ENCODE measurements around the gene LRRC37A3.

LRRC37A3 gene

DNA sequence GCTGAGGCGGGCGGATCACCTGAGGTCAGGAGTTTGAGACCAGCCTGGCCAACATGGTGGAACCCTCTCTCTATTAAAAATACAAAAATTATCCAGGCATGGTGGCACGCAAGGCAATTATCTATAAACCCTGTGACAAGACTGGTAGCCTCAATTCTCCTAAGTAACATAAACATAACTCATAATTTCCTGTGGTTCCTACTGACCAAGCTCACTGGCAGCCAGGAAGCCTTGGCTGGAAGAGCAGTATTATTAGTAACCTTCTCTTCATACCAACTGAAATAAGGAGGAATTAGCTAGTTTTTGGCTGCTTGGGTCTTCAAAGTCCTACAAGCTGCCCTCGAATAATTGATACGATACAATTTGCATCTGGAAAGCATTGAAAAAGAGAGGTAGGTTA, 31.6 kb upstream of the LRRC37A3 start:
- TF ChIP-seq, protein P1, sequence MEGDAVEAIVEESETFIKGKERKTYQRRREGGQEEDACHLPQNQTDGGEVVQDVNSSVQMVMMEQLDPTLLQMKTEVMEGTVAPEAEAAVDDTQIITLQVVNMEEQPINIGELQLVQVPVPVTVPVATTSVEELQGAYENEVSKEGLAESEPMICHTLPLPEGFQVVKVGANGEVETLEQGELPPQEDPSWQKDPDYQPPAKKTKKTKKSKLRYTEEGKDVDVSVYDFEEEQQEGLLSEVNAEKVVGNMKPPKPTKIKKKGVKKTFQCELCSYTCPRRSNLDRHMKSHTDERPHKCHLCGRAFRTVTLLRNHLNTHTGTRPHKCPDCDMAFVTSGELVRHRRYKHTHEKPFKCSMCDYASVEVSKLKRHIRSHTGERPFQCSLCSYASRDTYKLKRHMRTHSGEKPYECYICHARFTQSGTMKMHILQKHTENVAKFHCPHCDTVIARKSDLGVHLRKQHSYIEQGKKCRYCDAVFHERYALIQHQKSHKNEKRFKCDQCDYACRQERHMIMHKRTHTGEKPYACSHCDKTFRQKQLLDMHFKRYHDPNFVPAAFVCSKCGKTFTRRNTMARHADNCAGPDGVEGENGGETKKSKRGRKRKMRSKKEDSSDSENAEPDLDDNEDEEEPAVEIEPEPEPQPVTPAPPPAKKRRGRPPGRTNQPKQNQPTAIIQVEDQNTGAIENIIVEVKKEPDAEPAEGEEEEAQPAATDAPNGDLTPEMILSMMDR (conservative IDR thresholded peaks at IDR 0.05; ENCODE audit: low read depth, low read length) = no peak
- DNase-seq (ENCODE audit: low read depth) = no peak
- no peak overlapping the region for H3K4me3 ChIP-seq (ENCODE audit: low read length)

DNA sequence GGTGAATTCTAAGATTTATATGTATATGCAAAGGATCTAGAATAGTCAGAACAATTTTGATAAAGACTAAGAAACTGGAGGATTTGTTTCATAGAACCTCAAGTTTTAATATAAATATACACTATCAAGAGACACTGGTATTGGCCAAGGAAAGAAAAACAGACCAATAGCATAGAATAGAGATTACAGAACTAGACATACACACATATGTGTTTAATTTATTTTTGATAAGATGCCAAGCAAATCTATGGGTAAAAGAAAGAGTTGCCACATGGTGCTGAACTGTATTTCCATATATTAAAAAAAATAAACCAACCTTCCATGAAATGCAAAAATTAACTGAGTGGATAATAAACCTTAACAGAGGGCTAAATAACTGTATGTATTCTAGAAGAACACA, 27.9 kb upstream of the LRRC37A3 start:
- DNase-seq (ENCODE audit: low read depth) = no peak
- TF ChIP-seq, protein P1 (conservative IDR thresholded peaks at IDR 0.05; ENCODE audit: low read depth, low read length) = no peak

DNA sequence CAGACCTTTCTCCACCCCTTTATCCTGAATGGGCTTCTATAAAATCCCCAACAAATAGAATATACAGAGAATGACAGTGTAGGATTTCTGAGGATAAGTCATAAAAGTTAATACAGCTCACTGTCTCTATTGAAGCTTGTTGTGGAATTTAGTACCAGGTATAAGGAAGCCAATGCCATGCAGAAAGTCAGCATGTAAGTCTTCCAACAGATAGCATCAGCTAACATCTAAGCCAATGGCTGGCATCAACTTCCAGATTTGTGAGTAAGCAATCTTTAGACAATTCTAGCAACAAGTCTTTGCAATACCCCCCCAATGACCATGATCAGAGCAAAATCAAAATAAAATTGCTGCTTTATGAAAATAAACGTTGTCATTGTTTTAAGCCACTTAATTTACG, 22.5 kb upstream of the LRRC37A3 start:
- TF ChIP-seq, protein P1 (conservative IDR thresholded peaks at IDR 0.05; ENCODE audit: low read depth, low read length) = no peak
- DNase-seq (ENCODE audit: low read depth) = no peak
- no peak overlapping the region for H3K4me3 ChIP-seq (ENCODE audit: low read length)

More for the DNA sequence above, 27.9 kb upstream of the LRRC37A3 start:
- H3K4me3 ChIP-seq (ENCODE audit: low read length) = no peak overlapping the region

DNA sequence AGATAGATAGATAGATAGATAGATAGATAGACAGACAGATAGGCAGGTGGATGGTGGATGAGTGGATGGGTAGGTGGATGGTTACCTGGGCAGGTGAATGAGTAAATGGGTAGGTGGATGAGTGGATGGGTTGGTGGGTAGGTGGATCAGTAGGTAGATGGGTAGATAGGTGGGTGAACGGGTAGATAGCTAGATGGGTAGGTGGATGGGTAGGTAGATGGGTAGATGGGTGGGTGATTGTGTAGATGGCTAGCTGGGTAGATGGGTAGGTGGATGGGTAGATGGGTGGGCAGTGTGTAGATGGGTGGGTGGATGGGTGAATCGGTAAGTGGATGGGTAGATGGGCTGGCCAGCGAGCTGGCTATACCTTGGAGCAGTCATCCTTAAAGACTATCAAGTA, 21.8 kb upstream of the LRRC37A3 start:
- H3K4me3 ChIP-seq (ENCODE audit: low read length) = no peak overlapping the region
- no peak for DNase-seq (ENCODE audit: low read depth)
- TF ChIP-seq, protein P1 (conservative IDR thresholded peaks at IDR 0.05; ENCODE audit: low read depth, low read length) = no peak

DNA sequence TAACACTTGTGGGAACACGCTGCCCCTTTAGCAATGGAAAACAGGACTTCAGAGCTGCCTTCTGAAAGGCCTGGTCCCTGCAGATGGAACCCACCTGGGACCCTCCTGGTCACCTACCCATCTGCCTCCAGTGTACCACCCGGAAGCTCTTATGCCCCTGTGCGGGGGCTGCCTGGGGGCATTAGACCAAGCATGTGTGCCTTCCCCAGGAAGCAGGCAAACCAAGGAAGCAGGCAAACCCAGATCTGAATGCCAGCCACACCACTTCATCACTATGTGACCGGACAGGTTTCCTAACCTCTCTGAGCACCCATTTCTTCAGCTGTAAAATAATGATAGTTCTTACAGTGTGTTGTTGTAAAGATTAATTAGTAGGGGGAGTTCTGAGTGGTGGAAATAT, 20.8 kb upstream of the LRRC37A3 start:
- DNase-seq (ENCODE audit: low read depth) = no peak
- H3K4me3 ChIP-seq (ENCODE audit: low read length) = no peak overlapping the region
- TF ChIP-seq, protein P1 (conservative IDR thresholded peaks at IDR 0.05; ENCODE audit: low read depth, low read length) = no peak

DNA sequence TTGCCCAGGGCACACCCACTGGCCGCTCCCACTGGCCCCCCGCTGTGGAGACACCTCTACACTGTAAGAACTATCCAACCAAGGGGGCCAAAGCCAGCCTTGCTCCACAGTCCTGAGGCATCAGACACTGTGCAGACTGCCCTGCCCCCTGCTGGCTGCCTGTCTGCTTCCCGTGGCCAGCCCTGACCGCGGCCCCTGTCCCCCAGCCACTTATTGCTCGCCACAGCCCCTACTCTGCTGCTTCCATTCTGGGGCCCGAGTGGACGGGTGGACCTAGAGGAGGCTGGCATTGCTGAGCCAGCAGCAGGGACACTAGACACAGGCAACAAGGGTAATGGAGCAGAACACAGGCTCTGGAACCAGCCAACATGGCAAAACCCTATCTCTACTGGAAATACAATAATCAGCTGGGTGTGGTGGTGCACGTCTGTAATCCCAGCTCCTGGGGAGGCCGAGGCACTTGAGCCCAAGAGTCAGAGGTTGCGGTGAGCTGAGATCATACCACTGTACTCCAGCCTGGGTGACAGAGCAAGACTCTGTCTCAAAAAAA, 19.7 kb upstream of the LRRC37A3 start:
- TF ChIP-seq, protein P1 (conservative IDR thresholded peaks at IDR 0.05; ENCODE audit: low read depth, low read length) = peak; percentile 54
- DNase-seq (ENCODE audit: low read depth) = no peak
- H3K4me3 ChIP-seq (ENCODE audit: low read length) = no peak overlapping the region

DNA sequence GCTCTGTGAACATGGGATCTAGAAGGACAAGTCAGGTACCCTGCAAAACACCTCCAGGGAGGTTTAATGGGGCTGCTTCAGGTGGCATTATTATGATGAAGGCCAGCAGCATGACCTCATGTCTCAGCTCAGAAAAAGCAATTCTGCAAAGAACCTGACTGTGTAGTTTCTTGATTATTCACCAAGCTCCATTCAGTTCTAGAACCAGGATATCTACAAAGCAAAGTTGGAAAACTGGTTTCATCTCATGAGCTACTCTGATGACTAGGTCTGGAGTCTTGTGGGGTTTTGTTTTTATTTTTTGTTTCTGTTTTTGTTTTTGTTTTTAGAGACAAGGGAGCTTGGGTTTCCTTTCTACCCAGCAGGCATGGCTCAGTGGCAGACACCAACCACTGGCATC, 19.0 kb upstream of the LRRC37A3 start:
- H3K4me3 ChIP-seq (ENCODE audit: low read length) = no peak overlapping the region
- no peak for DNase-seq (ENCODE audit: low read depth)
- TF ChIP-seq, protein P1 (conservative IDR thresholded peaks at IDR 0.05; ENCODE audit: low read depth, low read length) = no peak

All from retinal pigment epithelial cell (primary cell).